Natural killer cell treated with Interleukin-12 subunit alpha and Interleukin-12 subunit beta and Interleukin-15 and Interleukin-18, amount 100 ng/mL, for 72 hours (primary cell): ENCODE results near the gene PNPO. TPM values are rescaled to one million over a fixed set of nuclear protein-coding genes. Genes with fewer than 3 reads are reported as not detected.

Experiments used
- ATAC-seq, 2 donors: fragments of 150-1000 bp; cut with Tn5 transposase in 1 of 2; sonication (Bioruptor Pico), chemical (Tn5 transposase) in 1 of 2; 2 replicates each; pipeline ENCODE4 v1.10.0; 2021
- DNase-seq: peaks from one replicate; pipeline ENCODE4 v3.0.0; 2022; ENCODE audit warnings: low spot score
- H3K27ac Mint-ChIP-seq, 2 donors: 1 replicate in 1 of 2; 2 replicates in 1 of 2; pipeline ENCODE4 v1.8.0; 2022; ENCODE audit warnings: mixed read lengths in 2 of 2, mild to moderate bottlenecking in 1 of 2, moderate library complexity in 1 of 2
- H3K27me3 Mint-ChIP-seq, 2 donors: 1 replicate in 1 of 2; 2 replicates in 1 of 2; pipeline ENCODE4 v1.8.0; 2022; ENCODE audit warnings: mixed read lengths in 2 of 2
- H3K36me3 Mint-ChIP-seq: one replicate; pipeline ENCODE4 v1.8.0; 2022; ENCODE audit warnings: mixed read lengths
- H3K4me1 Mint-ChIP-seq, 2 donors: 1 replicate in 1 of 2; 2 replicates in 1 of 2; pipeline ENCODE4 v1.8.0; 2022; ENCODE audit warnings: low read depth in 2 of 2, mixed read lengths in 2 of 2, mild to moderate bottlenecking in 1 of 2
- H3K4me3 Mint-ChIP-seq: one replicate; pipeline ENCODE4 v1.8.0; 2022; ENCODE audit warnings: mixed read lengths
- H3K9me3 Mint-ChIP-seq: 2 replicates; pipeline ENCODE4 v1.8.0; 2022; ENCODE audit warnings: mixed read lengths
- total RNA-seq, 2 donors: library from RNA; stranded (reverse); gene quantifications; one replicate each; pipeline ENCODE4 v1.2.3, GENCODE V29; 2022

Gene PNPO
- total RNA-seq, 2 donors from 2014 or later: 21.5 to 39.9 TPM

DNA sequence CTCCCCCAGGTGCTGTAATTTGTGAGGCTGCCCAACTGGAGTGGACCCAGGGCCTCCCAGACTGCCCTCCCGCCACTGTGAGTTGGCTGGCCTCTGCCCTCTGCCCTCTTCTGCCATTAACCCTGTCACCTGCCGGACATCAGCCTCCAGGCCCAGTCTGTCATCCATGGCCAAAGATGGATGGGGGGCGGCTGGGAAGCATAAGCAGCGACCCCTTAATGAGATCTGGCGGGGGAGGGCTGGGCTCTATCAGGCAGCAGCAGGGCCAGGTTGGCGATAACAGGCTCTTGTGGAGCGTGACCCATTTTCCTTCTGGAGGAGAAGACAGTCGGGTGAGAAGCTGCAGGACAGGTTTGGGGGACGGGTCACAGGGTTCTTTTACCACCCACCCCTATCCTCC is 54.8 kb downstream of the PNPO start:
- Mint-ChIP-seq H3K27ac (no peak overlapping the region), H3K27me3 (peaks cover 0 to 2% of the 10 kb centered on the region in 2 donors), H3K36me3 (no peaks in the 10 kb centered on the region), H3K4me3 (no peak overlapping the region), H3K9me3 (no peaks in the 10 kb centered on the region), H3K4me1 (no peaks in the 10 kb centered on the region)
- ATAC-seq (no peak), DNase-seq (no peak)

DNA sequence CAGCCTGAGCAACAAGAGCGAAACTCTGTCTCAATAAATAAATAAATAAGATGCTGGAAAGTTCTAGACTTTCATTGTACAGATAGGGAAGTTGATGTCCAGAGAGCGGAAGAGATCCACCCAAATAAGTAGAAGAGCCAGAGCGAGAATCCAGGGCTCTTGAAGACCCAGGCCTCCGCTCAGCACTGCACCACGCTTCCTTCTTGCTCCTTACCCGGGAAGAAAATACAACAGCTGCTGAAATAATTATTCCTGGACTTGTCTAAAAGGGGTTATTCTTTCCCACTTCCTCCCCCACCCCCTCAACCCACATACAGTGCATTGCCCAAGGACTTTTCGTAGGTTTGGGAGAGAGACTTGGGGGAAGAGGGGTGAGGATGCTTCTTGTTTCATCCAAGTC is 56.2 kb downstream of the PNPO start:
- no peak for ATAC-seq
- Mint-ChIP-seq H3K27me3 (peaks cover 0 to 4% of the 10 kb centered on the region in 2 donors), H3K9me3 (no peaks in the 10 kb centered on the region), H3K4me3 (no peak overlapping the region), H3K4me1 (peaks cover 0 to 2% of the 10 kb centered on the region in 2 donors), H3K36me3 (no peaks in the 10 kb centered on the region), H3K27ac (no peak overlapping the region)
- DNase-seq: no peak

DNA sequence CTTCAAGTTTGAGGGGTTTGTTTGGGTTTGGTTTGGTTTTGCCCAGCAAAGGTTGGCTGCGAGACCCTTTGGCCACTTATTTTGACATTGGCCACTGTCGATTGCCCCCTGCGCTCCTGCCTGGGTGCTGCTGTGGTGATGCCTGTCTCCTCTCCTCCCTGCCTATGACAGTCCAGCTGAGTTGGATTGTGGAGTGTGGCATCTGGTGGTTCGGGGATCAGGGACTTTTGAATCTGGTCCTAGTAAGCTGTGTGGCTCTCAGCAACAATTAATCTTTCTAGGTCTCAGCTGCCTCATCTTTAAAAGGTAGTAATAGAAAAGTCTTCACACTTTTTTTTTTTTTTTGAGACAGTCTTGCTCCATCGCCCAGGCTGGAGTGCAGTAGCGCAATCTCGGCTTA is 56.7 kb downstream of the PNPO start:
- Mint-ChIP-seq H3K27ac (no peak overlapping the region), H3K27me3 (peaks cover 0 to 7% of the 10 kb centered on the region in 2 donors), H3K4me3 (no peak overlapping the region), H3K36me3 (no peaks in the 10 kb centered on the region), H3K4me1 (peaks cover 0 to 6% of the 10 kb centered on the region in 2 donors), H3K9me3 (no peaks in the 10 kb centered on the region)
- ATAC-seq (no peak), DNase-seq (no peak)

Other genes starting within 250 kb of the PNPO start
- 10 to 100 TPM; 13.1 to 22.6 TPM for gene TBKBP1, start 247.4 kb upstream of the PNPO start, total RNA-seq
- 100 to 1,000 TPM; 234 to 437 TPM for gene TBX21, start 208.3 kb upstream of the PNPO start, total RNA-seq
- gene OSBPL7, start 119.8 kb upstream of the PNPO start, total RNA-seq: 10 to 100 TPM; 21.6 to 28.6 TPM
- 10 to 100 TPM; 44.6 to 44.7 TPM for gene MRPL10, start 110.0 kb upstream of the PNPO start, total RNA-seq
- gene LRRC46, start 109.9 kb upstream of the PNPO start, total RNA-seq: under 1 TPM; 0.17 to 0.86 TPM
- 10 to 100 TPM; 18.1 to 23.5 TPM for gene SCRN2, start 100.3 kb upstream of the PNPO start, total RNA-seq
- under 1 TPM in 1 of 2 donors, not detected in 1; 0.24 TPM for gene SP6, start 90.4 kb upstream of the PNPO start, total RNA-seq
- gene SP2, start 45.3 kb upstream of the PNPO start, total RNA-seq: 10 to 100 TPM; 22.0 to 25.8 TPM
- not detected for gene PRR15L, start 16.3 kb downstream of the PNPO start, total RNA-seq
- gene CDK5RAP3, start 29.5 kb downstream of the PNPO start, total RNA-seq: 100 to 1,000 TPM; 150 to 278 TPM
- 10 to 100 TPM; 14.9 to 32.9 TPM for gene COPZ2, start 96.2 kb downstream of the PNPO start, total RNA-seq
- gene NFE2L1, start 106.8 kb downstream of the PNPO start, total RNA-seq: 100 to 1,000 TPM; 103 to 153 TPM
- gene CBX1, start 159.9 kb downstream of the PNPO start, total RNA-seq: 10 to 100 TPM; 51.8 to 58.5 TPM
- 100 to 1,000 TPM in 1 of 2 donors, 10 to 100 TPM in 1; 82.2 to 164 TPM for gene SNX11, start 166.2 kb downstream of the PNPO start, total RNA-seq